ENCODE results near the gene CDC42BPA.

CDC42BPA gene

DNA sequence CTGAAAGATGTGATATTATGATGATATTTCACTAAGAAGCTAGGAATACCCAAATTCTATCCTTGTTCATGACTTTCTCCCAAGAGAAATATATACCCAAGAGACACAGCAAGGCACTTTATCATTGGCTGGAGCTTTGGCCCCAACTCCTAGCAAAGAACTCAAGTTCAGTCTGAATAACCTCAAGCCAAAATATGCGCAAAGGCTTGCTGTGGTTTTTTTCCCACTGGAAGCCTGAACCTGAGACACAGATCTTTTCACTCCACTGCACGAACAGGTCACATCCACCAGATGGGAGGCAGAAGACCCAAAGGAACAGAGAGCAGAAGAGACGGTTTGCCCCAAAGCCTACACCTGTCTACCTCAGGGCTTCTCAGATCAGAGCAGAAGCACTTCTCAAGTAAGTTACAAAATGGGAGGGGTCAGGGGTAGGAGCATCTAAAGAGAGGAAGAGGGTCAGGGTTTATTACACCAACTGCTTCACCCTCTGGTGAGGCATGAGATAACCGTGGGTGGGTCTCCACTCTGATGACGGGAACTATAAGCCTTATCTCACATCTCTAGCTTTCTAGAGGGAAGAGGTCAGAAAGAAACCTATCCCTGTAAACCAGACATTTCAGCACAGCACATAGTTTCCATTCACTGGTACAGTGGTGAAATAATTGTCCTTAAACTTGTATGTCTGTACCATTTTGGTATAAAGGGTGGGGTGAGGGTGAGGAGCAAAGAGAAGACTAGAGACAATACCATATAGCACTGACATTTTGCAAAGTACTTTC is 17.1 kb upstream of the CDC42BPA start:
- DNase-seq: no peak

DNA sequence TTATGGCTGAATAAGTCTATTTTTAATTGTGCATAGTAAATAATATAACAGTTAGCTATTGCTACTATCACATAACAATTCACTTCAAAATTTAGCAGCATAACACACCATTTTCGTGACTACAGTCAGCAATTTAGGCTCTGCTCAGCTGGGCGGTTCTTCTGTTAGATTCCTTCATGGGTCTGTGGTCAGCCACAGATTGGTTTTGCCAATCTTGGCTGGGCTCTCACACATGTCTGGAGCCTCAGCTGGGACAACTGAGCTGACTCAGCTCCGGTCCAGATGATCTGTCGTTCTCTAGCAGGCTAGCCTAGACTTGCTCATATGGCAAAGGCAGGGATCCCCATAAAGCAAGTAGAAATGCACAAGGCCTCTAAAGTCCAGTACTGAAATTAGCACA is 15.1 kb upstream of the CDC42BPA start:
- DNase-seq: no peak

DNA sequence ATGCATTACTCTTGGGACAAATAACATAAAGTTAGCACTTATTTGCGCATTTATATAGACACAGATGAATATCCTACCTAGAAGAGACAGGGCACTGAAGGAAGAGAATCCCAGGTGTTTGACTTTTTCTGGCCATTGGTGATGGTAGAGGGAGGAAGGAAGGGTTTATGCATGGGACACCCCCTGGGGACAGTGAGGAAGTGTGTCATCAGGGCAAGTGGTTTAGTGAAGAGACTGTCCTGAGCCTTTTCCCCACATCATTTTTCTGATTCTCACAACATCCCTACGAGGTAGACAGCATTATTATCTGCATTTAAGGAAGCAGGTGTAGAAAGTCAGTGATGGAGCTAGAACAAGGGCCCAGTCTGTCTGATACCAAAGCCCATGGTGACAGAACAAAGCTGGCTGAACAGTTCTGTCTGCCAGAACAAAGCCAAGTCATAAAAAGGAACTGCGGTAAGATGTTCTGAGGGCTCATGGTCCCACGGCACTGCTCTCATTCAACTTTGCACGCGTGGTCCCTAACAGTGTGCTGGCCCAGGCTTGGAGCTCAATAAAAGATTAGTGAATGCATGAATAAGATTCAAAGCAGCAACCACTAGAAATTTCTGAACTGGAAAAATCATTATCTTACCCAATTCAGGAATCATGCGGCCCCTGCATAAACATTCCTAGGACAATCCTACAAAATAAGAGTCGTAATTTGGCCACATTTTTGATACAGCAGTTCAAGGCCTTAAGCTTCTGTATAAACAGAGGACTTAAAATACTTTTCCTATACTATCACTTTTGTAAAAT is 12.2 kb upstream of the CDC42BPA start:
- DNase-seq: no peak

DNA sequence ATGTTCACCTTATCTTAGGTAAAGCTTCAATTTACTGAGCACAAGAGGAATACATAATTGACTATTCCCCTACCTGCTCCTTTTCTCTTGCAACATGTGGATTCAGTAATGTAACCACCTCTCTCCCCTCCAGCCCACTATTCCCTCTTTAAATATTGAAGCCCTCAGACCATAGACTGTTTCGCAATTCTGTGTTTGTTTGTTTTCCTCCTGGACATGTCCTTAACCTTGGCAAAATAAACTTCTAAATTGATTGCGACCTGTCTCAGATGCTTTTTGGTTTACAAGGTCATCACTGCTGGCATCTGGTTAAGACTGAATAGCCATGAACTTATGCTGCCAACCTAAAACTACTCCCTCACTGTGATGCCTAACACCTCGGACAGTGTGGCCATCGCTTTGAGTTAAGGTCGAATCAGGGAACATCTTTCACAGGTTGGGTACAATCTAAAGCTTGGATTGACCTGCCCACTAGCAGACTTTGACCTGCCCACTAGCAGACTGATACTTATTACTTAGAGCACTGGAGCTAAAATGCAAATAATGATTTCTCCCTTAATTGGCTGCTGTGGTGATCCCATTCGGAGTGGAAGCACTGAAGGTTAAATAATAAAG is 10.2 kb upstream of the CDC42BPA start:
- no peak for DNase-seq

DNA sequence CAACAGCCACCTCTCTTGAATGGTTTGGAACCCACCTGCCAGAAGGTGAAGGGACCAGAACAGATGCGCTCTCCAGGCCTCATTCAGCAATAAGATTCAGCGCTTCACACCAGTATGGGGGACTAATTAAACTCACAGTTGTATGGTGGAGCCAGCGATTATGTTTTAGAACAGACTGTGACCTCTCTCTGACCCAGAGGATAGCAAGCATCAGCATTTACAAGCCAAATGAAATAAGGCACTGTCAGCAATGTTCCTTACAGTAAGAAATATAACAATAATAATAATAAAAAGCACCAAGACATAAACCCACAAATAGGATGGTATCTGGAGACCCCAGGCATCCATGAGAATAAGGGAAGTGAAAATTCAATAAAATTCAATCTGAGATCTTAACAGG is 6.9 kb upstream of the CDC42BPA start:
- DNase-seq: no peak

DNA sequence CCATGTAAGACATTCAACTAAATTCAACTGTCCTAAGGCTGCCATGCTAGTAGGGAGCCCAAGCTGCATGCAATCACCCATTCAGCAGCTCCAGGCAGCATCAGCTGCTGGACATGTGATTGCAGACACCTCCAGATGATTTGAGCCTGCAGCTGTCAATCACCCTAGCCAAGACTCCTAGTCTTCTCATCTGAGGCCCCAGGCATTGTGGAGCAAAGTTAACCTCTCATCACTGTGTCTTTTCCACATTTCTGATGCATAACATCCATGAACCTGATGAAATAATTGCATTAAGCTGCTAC is 5.6 kb upstream of the CDC42BPA start:
- DNase-seq: no peak

DNA sequence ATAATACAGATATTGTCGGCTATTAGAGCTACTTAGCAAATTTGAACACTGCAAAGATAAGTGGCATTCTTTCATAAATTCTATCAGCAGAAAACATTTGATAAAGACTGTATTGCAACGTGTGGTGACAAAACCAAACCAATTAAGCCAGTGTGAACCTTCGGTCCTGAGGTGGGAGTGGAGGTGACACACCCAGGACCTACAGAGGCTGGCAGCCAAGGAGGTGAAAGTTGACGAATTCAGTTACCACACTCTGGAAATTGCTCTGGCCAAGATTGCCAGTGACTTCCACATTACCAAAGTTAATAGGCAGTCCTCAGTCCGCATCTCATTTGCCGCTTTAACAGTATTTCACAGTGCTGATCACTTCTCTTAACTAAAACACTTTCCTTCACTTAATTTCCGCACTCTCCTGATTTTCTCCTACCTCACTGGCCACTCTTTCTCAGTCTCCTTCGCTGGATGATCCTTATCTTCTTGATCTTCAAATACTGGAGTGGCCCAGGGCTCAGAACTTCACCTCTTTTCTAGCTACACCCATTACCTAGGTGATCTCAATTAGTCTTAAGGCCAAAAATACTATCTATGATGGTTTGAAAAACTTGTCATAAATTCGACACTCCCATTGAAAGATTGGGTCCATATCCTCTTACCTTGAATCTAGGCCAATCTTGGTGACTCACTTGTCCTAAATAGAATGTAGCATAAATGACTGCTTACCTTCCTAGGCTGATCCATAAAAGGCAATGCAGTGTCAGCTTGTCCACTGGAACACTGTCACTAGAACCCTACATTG is 5.1 kb upstream of the CDC42BPA start:
- DNase-seq: no peak

DNA sequence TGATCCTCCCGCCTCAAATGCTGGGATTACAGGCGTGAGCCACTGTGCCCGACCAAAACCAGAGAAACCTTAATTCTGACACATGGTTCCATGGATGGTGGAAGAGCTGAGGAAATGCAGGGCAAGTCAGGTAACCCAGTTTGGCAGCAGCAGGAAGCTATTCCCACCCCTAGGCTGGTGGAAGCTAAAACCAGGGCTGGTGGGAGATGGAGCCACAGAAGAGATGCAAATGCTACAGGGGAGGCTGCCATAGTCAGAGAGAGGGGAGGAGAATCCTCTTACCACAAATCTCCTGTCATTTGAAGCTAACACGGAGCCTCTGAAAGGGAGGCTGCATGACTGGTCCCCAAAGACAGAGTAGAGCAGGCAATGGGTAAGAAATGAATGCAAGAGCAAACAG is 4.1 kb upstream of the CDC42BPA start:
- no peak for DNase-seq

DNA sequence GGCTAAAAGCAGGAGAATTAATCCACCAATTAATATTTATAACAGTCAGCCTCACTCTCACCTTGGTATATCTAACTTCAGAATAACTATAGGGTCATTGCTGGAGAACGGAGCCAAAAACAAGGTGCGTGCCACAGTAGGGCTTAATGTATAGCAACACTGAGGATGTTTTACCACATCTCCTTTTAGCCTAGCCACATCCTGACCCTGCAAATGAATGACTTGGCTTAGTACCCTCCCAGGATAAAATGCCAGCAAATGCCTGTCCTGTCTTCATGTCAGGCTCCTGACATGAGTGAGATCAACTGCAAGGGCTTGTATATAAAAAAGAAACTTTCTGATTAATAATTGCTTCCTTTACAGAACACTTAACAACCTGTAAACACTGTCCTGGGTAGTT is 2.7 kb upstream of the CDC42BPA start:
- DNase-seq: no peak

DNA sequence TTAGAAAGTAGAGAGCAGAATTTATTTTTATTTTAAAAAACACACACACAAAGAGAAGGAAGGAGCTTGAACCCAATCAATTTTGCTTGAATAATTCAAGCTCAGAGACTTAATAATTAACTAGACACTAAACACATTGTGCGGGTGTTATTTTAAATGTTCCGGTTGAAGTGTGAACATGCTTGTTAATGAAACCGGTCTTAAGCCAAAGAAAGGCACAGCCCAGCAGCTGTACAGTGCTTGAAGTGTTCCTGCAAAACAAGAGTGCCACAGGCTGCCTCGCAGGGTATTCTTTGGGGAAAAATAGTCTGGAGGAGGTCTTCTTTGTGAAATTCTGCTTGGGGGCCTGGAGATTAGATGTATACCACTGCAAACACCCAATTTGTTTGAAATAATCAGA is 2.2 kb upstream of the CDC42BPA start:
- DNase-seq: no peak

DNA sequence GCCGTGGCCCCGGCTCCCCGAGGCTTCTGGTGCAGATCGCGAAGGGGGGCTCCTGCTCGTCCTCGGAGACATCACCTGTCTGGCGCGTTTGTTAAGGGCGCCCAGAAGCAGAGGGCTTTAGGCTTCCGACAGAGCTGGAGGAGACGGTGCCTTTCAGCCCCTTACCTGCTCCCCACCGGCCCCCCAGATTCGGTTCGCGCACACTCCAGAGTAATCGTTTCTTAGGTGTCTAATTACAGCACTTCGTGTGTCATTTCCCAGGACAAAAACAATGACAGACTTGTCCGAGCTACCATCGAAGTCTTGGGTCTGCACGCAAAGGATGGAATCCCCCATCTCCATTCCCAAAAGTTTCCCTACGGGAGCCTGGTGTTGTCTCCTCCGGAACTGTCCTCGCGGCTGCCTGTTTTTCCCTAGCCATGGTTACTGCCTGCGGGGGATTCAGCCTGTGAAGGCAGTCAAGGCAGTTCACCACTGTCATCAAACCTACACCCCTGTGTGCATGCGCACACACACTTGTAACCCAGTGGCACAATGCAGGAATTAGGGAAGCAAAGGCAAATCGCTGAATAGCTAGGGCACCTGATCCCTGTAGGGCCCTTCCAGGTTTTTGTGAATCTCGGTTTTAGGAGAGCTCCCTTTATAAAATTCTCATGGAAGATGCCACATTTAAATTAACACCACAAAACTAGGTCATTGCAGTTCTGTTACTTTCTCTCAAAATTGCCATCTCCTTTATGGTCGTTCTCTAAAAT is 738 bp upstream of the CDC42BPA start:
- no peak for DNase-seq

DNA sequence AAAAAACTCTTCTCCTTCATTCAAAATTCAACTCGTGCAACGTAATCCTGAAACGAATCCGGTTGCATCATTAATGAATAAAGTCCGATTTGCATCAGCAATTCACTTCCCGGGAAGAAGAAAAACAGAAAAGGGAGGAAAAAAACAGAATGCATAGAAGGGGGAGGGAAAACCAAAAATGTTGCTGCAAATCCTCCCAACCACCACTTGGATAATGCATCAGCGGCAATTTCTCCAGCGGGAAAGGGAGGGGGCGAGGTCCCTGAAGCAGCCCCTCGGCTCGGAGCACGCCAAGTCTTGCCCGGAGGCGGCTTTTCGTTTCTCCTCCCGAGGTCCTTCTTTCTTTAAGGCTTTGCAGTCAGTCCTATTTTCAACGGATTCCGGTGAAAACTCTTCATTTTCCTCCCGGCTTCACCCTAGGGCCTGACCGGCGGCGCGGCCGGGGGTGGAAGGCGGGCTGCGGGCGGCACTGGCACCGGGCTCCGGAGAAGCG is 723 bp downstream of the CDC42BPA start:
- DNase-seq: peak; percentile 11

DNA sequence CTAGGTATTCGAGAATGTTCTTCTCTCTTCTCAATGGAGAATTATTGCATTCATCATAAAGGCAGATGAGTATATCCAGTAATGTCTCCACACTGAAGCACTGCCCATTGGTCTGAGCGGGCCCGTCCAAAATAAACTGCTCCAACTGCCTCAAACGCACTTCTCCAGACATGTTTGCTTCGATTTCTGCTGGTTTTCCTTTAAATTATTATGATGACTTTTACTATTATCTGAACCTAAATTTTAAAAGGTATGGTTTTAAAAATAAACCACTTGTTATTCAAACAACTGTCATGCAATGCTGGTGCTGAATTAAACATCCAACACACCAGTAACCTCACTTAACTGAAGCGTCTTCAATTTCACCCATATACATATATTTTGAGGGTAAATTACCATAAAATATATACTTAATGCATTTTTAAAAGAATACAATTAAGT is 1.3 kb downstream of the CDC42BPA start:
- no peak for DNase-seq

DNA sequence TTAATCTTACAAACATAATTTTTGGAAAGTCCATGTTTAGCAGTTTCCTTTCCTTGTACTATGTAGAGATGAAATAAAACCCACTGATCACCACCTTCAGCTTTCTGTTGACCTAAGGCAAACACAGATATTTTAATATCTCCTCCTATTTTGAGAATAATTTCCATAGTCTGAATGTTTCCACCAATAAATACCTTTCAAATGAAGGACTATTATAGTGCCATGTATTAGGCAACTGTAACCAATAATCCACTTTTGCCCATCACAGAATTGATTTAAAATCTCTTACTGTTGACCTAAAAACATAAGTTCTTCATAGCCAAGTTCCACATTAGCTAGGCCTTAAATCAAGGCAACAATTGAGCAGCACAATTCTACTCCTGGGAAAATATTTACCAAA is 1.8 kb downstream of the CDC42BPA start:
- no peak for DNase-seq

DNA sequence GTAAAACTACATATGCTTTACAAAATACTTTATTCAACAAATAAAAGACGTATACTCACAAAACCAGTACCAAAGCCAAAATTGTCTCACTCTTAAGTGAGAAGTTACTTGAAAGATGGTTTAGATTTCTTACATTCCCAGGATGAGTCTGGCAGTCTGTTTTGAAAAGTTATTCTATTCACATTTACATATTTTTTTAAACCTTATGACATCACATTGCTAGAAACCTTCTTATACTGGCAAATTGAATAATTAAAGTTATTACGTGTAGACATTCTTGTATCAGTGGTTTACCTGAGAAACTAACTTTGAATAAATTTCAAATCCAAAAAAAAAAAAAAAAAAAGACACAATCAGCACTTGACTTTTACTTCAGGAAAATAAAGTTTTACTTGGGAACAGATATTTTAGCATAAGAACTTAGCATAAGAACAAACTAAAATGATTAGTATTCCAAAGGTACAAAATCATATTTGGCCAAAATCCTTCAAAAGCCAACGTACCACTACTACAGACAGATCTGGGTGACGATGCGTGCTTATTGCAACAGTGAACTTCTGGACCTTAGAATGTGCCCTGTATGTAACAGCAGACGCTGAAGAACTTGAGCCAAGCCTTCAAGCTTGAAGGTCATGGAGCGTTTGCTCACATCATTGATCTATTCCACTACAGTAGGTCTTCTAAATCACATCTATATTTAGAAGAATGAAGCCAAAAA is 2.5 kb downstream of the CDC42BPA start:
- DNase-seq: no peak

DNA sequence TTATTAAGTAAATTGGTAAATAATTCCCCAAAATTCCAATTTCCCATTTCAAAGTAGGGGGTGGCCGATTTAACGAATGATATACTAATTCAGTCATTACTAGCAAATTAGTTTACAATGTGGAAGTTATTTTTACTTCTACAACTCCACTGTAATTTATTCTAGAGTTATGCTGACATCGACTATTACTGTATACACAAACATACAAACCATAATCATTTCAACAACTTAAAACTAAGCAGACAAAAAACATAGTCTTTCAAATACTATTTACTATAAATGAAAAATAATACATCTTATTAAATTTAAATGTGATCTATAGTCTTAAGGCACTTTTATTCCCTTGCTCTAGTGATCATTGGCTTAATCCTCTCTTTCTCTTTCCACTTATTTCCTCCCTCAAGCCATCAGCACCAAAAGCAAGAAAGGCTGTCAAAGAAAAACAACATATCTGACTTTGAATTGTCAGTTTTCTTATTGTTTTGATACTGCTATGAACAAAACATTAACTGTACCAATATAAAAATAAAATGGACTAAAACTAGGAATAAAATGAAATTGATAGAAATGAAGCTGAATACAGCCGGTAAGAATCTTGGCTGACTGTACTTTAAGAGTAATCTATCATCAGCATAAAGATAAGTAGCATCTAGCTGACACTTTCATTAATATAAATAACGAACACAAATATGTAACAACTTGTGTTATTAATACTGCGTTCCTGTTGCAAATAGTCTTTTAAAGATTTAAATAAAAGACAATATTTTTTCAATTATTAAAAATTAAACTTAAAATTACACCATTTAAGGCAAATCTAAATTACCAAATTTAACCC is 4.1 kb downstream of the CDC42BPA start:
- DNase-seq: no peak

DNA sequence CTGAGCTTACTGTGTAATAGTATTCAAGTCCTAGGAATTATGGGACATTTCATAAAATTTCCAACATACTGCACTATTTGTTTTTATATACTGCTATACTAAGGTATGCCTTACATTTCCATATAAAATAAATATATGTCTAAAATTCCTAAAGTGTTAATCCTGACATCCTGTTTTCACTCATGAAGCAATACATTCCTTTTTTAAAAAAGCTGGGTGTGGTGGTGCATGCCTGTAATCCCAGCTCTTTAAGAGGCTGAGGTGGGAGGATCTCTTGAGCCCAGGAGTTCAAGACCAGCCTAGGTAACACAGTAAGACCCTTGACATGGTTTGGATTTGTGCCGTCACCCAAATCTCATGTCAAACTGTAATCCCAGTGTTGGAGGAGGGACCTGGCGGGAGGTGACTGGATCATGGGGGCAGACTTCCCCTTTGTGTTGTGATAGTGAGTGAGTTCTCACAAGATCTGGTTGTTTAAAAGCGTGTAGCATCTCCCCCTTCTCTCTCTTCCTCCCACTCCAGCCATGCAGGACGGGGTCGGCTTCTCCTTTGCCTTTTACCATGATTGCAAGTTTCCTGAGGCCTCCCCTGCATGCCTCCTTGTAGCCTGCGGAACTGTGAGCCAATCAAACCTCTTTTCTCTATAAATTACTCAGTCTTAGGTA is 5.8 kb downstream of the CDC42BPA start:
- no peak for DNase-seq

DNA sequence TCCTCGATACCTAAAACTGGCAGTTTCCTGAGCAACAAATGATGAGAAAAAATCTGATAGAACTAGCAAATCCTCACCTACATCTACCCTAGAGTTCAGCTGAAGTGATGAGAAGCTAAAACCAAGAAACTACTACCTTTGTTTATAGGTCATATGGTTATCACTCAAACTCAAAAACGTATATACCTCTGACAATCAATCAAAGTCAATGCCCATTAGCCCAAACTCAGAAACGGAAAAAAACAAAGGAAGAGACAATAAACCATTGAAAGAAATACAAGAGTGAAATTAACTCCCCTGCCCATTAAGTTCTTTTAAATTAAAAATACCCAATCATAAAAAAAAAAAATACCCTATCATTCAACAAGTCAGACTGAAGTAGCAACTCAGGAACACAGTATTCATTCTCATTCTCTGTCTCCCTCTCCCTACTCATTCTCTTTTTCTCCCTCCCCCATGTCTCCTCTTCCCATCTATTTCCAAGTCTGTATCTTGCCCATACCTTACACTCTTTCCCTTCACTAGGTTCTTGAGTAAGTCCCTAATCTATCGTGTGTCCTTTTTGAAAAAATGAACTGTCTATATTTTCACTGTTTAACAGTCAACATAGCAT is 6.8 kb downstream of the CDC42BPA start:
- DNase-seq: no peak

Data from activated naive CD4-positive, alpha-beta T cell treated with anti-CD3 and anti-CD28 coated beads, Interleukin-2, amount 50 U/mL, for 16 hours (primary cell).